Immature natural killer cell (primary cell): ENCODE results near the gene DYNC1I1. TPM values are rescaled to one million over a fixed set of nuclear protein-coding genes. Genes with fewer than 3 reads are reported as not detected.

Experiments
- DNase-seq, 3 donors: peaks; one replicate each; pipeline ENCODE4 v3.0.0; 2022; ENCODE audit warnings: mixed read lengths in 1 of 3
- H3K27ac Mint-ChIP-seq, 6 donors: one replicate each; pipeline ENCODE4 v1.8.0; 2020; ENCODE audit warnings: mixed read lengths in 6 of 6, mild to moderate bottlenecking in 5 of 6, inconsistent platforms in 4 of 6, moderate library complexity in 3 of 6
- H3K27me3 Mint-ChIP-seq, 3 donors: one replicate each; pipeline ENCODE4 v1.8.0; 2020 to 2021; ENCODE audit warnings: low read depth in 3 of 3, mild to moderate bottlenecking in 3 of 3, mixed read lengths in 3 of 3, moderate library complexity in 3 of 3, inconsistent platforms in 1 of 3
- H3K36me3 Mint-ChIP-seq, 3 donors: one replicate each; pipeline ENCODE4 v1.8.0; 2020; ENCODE audit warnings: mixed read lengths in 3 of 3, inconsistent platforms in 2 of 3, mild to moderate bottlenecking in 2 of 3
- H3K4me1 Mint-ChIP-seq, 2 donors: one replicate each; pipeline ENCODE4 v1.8.0; 2020; ENCODE audit warnings: inconsistent platforms in 2 of 2, mild to moderate bottlenecking in 2 of 2, mixed read lengths in 2 of 2, moderate library complexity in 1 of 2
- H3K4me3 Mint-ChIP-seq, 5 donors: one replicate each; pipeline ENCODE4 v1.8.0; 2020; ENCODE audit warnings: mild to moderate bottlenecking in 5 of 5, mixed read lengths in 5 of 5, inconsistent platforms in 3 of 5, moderate library complexity in 3 of 5
- H3K9me3 Mint-ChIP-seq, 6 donors: one replicate each; pipeline ENCODE4 v1.8.0; 2020; ENCODE audit warnings: mild to moderate bottlenecking in 6 of 6, mixed read lengths in 6 of 6, inconsistent platforms in 4 of 6, moderate library complexity in 3 of 6
- polyA plus RNA-seq, 3 donors: library from polyadenylated mRNA; unstranded; fragments of 300-500 nt; fragmentation: Illumina TruSeq; gene quantifications; one replicate each; pipeline ENCODE4 v1.2.3, GENCODE V29; 2021

Gene DYNC1I1
- polyA plus RNA-seq, 3 donors from 2014 or later: not detected

GRCh38 chr7:95802270-95802669, 29.9 kb downstream of the DYNC1I1 start:
- Mint-ChIP-seq H3K36me3 (no peaks in the 10 kb centered on the region), H3K4me3 (no peak overlapping the region), H3K27ac (no peak overlapping the region), H3K27me3 (peaks cover 0 to 1% (median 0%) of the 10 kb centered on the region in 3 donors), H3K9me3 (peaks cover 0 to 2% (median 0%) of the 10 kb centered on the region in 6 donors), H3K4me1 (no peaks in the 10 kb centered on the region)
- no peak for DNase-seq

GRCh38 chr7:95804052-95804451, 31.7 kb downstream of the DYNC1I1 start:
- no peak overlapping the region for H3K27ac Mint-ChIP-seq
- peaks cover 0 to 2% (median 1%) of the 10 kb centered on the region in 3 donors for H3K27me3 Mint-ChIP-seq
- no peak overlapping the region for H3K4me3 Mint-ChIP-seq
- peaks cover 0 to 5% (median 0%) of the 10 kb centered on the region in 6 donors for H3K9me3 Mint-ChIP-seq
- H3K36me3 Mint-ChIP-seq: no peaks in the 10 kb centered on the region
- no peaks in the 10 kb centered on the region for H3K4me1 Mint-ChIP-seq
- no peak for DNase-seq

DNA sequence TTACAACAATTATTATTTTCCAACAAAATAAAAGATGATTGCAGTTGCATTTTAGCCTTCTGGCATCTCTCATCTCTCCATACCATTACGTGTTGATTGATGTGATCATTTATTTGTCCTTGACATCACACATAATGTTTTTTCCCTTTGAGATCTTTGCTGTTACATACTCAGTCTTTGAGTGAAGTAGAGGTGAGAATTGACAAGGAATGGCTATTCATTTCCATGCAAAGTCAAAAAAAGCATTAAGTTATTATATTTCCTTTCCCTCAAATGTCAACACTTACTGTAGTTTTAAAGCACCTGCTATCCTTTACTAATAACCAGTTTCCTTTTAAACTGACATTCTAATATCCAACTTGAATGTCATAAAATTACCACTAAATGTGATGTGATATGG, 33.6 kb downstream of the DYNC1I1 start:
- no peak overlapping the region for H3K27ac Mint-ChIP-seq
- H3K4me3 Mint-ChIP-seq: no peak overlapping the region
- DNase-seq: no peak

DNA sequence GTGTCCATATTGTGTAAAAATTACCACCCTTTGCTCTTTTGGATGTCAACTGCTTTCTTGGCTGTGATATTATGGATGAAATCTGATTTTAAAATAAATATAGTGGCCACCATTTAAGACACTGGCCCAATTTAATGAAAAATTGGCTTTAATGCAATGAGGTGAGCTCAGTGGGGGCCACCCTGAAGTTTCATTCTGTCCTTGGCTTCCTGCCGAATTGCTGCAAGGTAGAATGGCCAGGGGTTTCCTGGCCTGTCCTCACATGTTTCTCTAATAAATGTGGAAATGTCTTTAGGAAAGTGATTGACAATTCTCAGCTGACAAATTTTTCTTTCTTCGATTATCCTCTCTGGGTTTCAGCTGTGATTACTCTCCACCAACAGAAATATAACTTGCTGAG, 36.0 kb downstream of the DYNC1I1 start:
- Mint-ChIP-seq H3K27me3 (peaks cover 0 to 2% (median 0%) of the 10 kb centered on the region in 3 donors), H3K9me3 (peaks cover 0 to 5% (median 0%) of the 10 kb centered on the region in 6 donors), H3K36me3 (no peaks in the 10 kb centered on the region), H3K4me1 (no peaks in the 10 kb centered on the region), H3K27ac (no peak overlapping the region), H3K4me3 (no peak overlapping the region)
- no peak for DNase-seq

More for the DNA sequence above, 33.6 kb downstream of the DYNC1I1 start:
- no peaks in the 10 kb centered on the region for H3K36me3 Mint-ChIP-seq
- peaks cover 0 to 5% (median 0%) of the 10 kb centered on the region in 6 donors for H3K9me3 Mint-ChIP-seq
- H3K4me1 Mint-ChIP-seq: no peaks in the 10 kb centered on the region
- H3K27me3 Mint-ChIP-seq: peaks cover 0 to 2% (median 1%) of the 10 kb centered on the region in 3 donors

DNA sequence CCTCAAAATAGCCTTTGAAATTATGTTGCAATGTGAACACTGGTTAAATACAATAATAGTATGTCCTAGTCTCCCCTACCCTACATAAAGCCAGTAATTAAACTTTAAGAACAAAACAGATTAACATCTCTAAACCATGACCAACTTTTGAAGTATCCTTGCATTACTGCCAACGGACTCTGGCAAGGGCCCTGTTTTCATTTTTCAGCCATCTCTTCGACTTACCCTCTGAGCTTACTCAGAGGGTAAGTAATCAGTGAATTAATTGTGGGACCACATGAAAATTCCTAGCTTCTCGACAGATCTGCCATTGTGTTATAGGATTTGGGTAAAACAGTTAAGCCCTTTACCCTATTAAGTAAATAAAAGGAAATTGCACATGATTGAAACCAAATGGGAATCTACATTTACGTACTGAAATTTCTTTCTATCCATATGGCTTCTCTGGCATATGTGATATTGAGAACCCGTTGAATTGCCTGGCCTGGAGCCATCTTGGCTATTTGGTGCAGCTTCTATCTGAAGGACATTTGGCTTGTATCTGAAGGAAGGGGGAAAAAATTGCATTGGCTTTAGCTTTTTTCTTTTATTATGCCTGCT, 39.6 kb downstream of the DYNC1I1 start:
- no peak for DNase-seq
- H3K4me3 Mint-ChIP-seq: no peak overlapping the region

GRCh38 chr7:95814721-95815120, 42.4 kb downstream of the DYNC1I1 start:
- no peaks in the 10 kb centered on the region for H3K36me3 Mint-ChIP-seq
- no peak for DNase-seq
- no peaks in the 10 kb centered on the region for H3K9me3 Mint-ChIP-seq
- H3K4me1 Mint-ChIP-seq: no peaks in the 10 kb centered on the region
- H3K27me3 Mint-ChIP-seq: peaks cover 0 to 4% (median 0%) of the 10 kb centered on the region in 3 donors
- no peak overlapping the region for H3K27ac Mint-ChIP-seq
- H3K4me3 Mint-ChIP-seq: no peak overlapping the region

More for the DNA sequence above, 39.6 kb downstream of the DYNC1I1 start:
- Mint-ChIP-seq H3K9me3 (peaks cover 0 to 5% (median 0%) of the 10 kb centered on the region in 6 donors), H3K36me3 (no peaks in the 10 kb centered on the region), H3K27me3 (peaks cover 0 to 4% (median 2%) of the 10 kb centered on the region in 3 donors), H3K27ac (no peak overlapping the region), H3K4me1 (no peaks in the 10 kb centered on the region)

DNA sequence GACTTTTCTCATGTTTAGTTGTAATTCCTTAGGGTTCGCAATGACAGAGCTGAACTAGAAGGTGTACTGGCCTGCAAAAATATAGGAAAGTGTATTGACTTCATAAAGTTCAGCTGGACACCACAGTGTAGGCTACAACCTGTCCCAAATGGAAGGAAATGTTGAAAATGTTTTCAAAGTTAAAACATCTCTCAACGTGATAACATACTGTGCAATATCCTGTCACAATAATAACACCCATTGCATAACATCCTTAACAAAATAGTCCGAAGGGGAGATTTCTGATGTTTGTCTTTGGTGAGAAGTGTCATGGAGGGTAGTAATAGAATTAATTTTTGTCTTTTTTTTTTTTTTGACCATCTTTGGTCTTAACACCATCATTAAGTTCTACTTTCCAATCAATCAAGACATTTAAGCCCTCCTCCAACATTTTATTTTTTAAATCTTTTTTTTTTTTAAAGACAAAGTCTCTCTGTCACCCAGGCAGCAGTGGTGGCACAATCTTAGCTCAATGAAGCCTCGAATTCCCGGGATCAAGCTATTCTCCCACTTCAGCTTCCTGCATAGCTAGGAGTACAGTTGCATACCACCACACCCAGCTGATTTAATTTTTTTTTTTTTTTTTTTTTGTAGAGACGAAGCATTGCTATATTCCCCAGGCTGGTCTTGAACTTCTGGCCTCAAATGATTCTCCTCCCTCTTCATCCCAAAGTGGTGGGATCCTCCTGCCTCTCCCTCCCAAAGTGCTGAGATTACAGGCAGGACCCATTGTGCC, 45.7 kb downstream of the DYNC1I1 start:
- no peaks in the 10 kb centered on the region for H3K36me3 Mint-ChIP-seq
- DNase-seq: no peak
- peaks cover 0 to 4% (median 0%) of the 10 kb centered on the region in 3 donors for H3K27me3 Mint-ChIP-seq
- H3K9me3 Mint-ChIP-seq: no peaks in the 10 kb centered on the region
- no peak overlapping the region for H3K27ac Mint-ChIP-seq
- H3K4me1 Mint-ChIP-seq: no peaks in the 10 kb centered on the region
- no peak overlapping the region for H3K4me3 Mint-ChIP-seq

DNA sequence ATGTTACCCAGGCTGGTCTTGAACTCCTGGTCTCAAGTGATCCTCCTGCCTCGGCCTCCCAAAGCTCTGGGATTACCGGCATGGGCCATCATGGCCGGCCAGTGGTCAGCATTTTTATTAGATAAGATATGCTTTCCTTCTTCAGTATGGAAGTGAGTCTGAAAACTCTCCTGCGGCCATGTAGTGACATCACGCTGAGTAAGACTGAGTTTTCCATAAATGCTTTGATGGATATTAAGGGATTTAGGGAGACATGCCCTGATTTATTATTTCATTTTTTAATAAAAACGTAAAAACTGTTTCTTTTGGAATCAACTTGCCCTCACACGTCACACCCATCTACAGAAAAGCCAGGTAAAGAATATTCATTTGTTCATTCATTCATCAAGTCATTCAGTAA, 48.4 kb downstream of the DYNC1I1 start:
- H3K4me3 Mint-ChIP-seq: no peak overlapping the region
- no peak overlapping the region for H3K27ac Mint-ChIP-seq
- H3K9me3 Mint-ChIP-seq: no peaks in the 10 kb centered on the region
- no peaks in the 10 kb centered on the region for H3K27me3 Mint-ChIP-seq
- no peaks in the 10 kb centered on the region for H3K36me3 Mint-ChIP-seq
- DNase-seq: no peak
- no peaks in the 10 kb centered on the region for H3K4me1 Mint-ChIP-seq

DNA sequence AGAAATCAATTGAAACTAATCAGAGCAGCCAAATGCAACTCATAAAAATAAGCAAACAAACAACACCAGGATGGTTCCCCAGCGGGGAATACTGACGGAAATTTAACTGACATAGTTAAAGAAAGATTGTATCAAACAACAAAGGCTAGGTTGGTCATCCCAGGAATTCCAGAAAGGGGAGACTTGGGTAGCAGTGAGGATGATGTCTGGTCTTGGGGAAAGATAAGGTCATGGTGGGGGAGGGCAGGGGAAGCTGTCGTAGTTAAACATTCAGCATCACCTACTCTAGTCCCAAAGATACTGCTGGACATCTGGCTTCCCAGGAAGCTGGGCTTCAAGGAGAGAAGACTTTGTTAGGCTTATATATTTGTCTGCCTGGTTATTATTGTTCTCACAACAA, 50.4 kb downstream of the DYNC1I1 start:
- Mint-ChIP-seq H3K9me3 (no peaks in the 10 kb centered on the region), H3K36me3 (no peaks in the 10 kb centered on the region)

DNA sequence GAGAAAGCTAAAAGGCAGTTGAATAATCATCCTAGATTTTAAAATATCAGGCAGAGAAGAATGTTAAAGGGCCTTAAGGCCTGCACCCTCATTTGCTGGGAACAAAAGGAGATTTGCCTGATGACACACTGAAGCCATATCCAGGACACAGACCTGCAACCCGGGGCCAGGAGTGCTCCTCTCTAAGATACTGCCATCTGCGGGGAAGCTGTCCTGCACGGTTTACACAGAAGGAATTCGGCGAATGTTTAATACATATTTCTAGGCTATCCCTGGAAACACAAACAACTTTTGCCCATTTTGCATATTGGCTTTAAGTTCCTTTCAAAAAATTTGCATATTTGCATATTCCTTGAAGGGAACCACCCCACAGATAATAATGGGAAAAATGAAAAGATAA, 52.3 kb downstream of the DYNC1I1 start:
- DNase-seq: no peak
- H3K4me1 Mint-ChIP-seq: no peaks in the 10 kb centered on the region
- H3K27ac Mint-ChIP-seq: no peak overlapping the region
- H3K4me3 Mint-ChIP-seq: no peak overlapping the region
- peaks cover 0 to 5% (median 0%) of the 10 kb centered on the region in 3 donors for H3K27me3 Mint-ChIP-seq
- no peaks in the 10 kb centered on the region for H3K36me3 Mint-ChIP-seq
- H3K9me3 Mint-ChIP-seq: peaks cover 0 to 1% (median 0%) of the 10 kb centered on the region in 6 donors

More for the DNA sequence above, 50.4 kb downstream of the DYNC1I1 start:
- no peak overlapping the region for H3K27ac Mint-ChIP-seq
- H3K27me3 Mint-ChIP-seq: peaks cover 0 to 2% (median 0%) of the 10 kb centered on the region in 3 donors
- no peak overlapping the region for H3K4me3 Mint-ChIP-seq
- no peaks in the 10 kb centered on the region for H3K4me1 Mint-ChIP-seq
- DNase-seq: no peak

DNA sequence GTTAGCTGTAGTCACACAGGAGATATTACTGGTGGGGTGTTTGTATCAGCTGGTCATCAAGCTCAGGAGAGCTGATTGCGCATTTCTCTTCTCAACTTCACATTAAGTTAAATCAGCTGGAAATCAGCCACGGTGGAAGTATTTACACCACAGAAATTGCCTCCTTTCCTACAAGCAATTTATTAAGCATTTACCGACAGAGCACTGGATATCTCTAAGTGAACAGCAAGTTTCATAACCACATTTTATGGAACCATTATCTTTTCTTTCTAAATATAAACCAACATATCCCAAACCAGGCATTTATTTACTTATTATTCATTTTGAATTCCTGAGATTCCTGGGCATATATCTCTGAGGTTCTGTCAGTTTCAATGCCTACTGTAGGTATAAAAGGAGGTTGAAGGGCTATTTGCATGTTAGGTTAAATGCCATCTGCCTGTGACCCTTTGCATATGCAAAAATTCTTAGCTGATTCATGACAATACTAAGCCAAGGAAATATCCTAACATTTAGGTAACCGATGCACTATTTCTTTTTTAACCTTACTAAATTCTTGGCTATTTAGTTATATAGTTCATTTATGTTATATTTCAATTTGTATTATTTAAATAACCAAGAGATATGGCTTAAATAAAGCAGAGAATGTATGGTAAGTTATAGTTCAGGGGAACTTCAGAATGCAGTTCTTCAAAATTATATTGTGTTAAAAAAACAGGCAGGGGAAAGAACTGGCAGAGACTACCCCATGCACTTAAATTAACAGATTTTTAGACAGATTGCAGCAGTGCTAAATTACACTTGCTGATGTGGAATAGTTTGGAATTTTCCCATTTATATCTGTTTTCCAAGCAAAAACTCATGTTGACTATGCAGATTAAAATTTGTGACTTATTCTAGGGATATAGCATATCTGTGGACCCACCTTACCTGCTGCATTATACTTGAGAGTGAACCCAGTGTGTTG, 56.8 kb downstream of the DYNC1I1 start:
- Mint-ChIP-seq H3K27me3 (peaks cover 0 to 5% (median 0%) of the 10 kb centered on the region in 3 donors), H3K27ac (no peak overlapping the region), H3K36me3 (no peaks in the 10 kb centered on the region), H3K4me3 (no peak overlapping the region), H3K9me3 (peaks cover 0 to 2% (median 0%) of the 10 kb centered on the region in 6 donors), H3K4me1 (no peaks in the 10 kb centered on the region)
- DNase-seq: no peak

DNA sequence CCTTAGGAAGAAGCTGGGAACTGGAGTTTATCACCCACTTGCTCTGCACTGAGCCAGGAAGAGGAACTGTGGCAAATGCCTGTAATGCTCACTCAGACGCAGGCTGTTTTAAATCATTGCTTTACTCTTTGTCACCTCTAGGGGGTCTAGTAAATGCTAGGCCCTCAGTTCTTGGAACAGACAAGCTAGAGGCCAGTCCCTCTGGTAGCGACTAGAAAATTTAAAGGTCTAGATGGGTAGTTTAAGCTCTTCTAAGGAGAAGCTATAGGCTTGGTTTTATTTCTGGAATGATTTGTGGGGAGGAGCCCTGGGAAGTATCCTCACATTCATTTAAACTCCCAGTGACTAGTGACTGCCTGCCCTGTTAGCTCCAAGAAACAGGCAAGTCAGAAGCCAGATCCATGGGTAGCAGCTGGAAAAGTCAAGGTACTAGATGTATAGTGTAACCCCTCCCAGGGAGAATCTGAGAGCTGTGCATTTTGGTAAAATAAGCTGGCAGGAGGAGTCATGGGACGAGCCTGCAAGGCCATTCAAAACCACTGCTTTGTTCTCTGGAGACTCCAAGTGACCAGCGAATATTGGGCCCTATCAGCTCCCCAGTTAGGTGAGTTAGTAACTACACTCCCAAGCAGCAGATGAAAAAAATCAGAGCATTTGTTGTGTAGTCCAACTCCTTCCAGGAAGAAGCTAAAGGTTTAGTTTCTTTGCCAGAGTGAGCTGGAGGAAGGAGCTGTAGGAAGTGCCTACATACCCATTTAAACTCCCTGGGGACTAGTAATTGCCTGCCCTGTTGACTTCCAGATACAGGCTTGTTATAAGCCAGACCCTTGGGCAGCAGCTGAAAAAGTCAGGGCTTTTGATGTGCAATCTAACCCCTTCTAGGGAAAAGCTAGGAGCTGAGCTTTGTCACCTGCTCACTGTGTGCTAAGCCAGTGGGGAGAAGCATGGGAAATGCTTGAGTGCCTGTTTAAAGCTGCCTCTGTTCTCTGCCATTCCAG, 68.9 kb downstream of the DYNC1I1 start:
- Mint-ChIP-seq H3K4me3 (no peak overlapping the region), H3K27ac (no peak overlapping the region)

More for the DNA sequence above, 68.9 kb downstream of the DYNC1I1 start:
- no peak for DNase-seq
- H3K27me3 Mint-ChIP-seq: peaks cover 0 to 5% (median 4%) of the 10 kb centered on the region in 3 donors
- no peaks in the 10 kb centered on the region for H3K4me1 Mint-ChIP-seq
- peaks cover 0 to 12% (median 4%) of the 10 kb centered on the region in 6 donors for H3K9me3 Mint-ChIP-seq
- H3K36me3 Mint-ChIP-seq: peaks cover 0 to 5% (median 0%) of the 10 kb centered on the region in 3 donors
